ENCODE results near the gene PLA2G3. TPM values are rescaled to one million over a fixed set of nuclear protein-coding genes. Genes with fewer than 3 reads are reported as not detected.
A peak's percentile ranks its signal among the peaks of the same experiment; 100 is the strongest.

PLA2G3 gene
- total RNA-seq, 1 experiment from 2014 or later, result not detected

DNA sequence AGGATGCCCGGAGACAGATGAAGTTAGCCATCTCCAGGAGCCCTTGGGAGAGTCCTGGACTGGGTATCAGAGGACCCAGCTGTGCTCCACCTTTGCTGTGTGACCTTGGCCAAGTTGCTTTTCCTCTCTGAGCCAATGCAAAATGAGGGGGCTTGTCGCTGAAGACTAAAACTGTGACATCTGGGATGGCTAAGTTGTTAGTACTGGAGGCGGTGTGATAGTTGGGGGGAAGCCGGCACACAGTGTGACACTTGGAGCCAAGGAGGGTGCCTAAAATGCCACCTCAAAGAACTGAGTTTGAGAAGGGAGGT is 17.1 kb downstream of the PLA2G3 start:
- no peak for DNase-seq (ENCODE audit: low read depth, low spot score)
- peak overlapping the region; percentile 81 for H3K4me2 ChIP-seq (ENCODE audit: low read length)
- no peaks in the 10 kb centered on the region for H3K9me3 ChIP-seq (ENCODE audit: control insufficient read depth in 1 of 2, insufficient read depth in 1 of 2, low read depth in 1 of 2, low read length in 2 of 2)
- ChIA-PET POLR2A (interaction anchor here (0.9 to 1.5 kb wide), 2 partner anchors 16 to 43 kb away, joined by 3 to 6 read pairs; partner anchors contain the start of genes SELENOM and SMTN), RAD21 (ENCODE audit: low non-redundant PET in 1 of 2, low total read pairs in 2 of 2, uncharacterized antibody in 2 of 2, unreplicated experiment in 2 of 2) (no interaction called here), CTCF (interaction anchor here (2.5 kb wide), 1 partner anchor 16 kb away, joined by 12 read pairs; the partner anchor contains the start of gene SELENOM)
- no peaks in the 10 kb centered on the region for H4K20me1 ChIP-seq (ENCODE audit: insufficient read depth)
- H3K9me2 ChIP-seq (ENCODE audit: insufficient read depth), result no peaks in the 10 kb centered on the region
- no peak for TF ChIP-seq POLR2AphosphoS5 (IDR thresholded peaks at IDR 0.05; ENCODE audit: low read depth, low read length)
- TF ChIP-seq TCF7L2 (IDR thresholded peaks at IDR 0.05; ENCODE audit: borderline replicate concordance, extremely low read depth, insufficient read depth, insufficient read length), result no peak
- no peak for TF ChIP-seq EZH2phosphoT487 (IDR thresholded peaks at IDR 0.05; ENCODE audit: borderline replicate concordance)
- no peak for TF ChIP-seq CBX3 (IDR thresholded peaks at IDR 0.05; ENCODE audit: low read depth)
- no peak for TF ChIP-seq POLR2A (IDR thresholded peaks at IDR 0.05; ENCODE audit: borderline replicate concordance, extremely low read depth, insufficient read depth, insufficient read length)
- no peaks in the 10 kb centered on the region for H3K79me2 ChIP-seq (ENCODE audit: insufficient read depth, low read length)
- H3K27me3 ChIP-seq (ENCODE audit: insufficient read depth, low read length), result no peaks in the 10 kb centered on the region
- H3K27ac ChIP-seq (ENCODE audit: low read depth, low read length), result peak overlapping the region; percentile 47; the same call in 1 of the 2 replicates
- TSS peak; percentile 66 for BruUV-seq (replicated peaks)
- ATAC-seq, result no peak; the same call in 1 of the 2 replicates
- no peaks in the 10 kb centered on the region for H3K36me3 ChIP-seq (ENCODE audit: control insufficient read depth in 1 of 2, insufficient read depth in 2 of 2, low read length in 2 of 2)
- H3K4me3 ChIP-seq (replicated peaks in 1 of 2; ENCODE audit: low read depth in 1 of 2, low read length in 2 of 2), result peak overlapping the region; percentile 70 to 73
- intact Hi-C loops (cut with micrococcal nuclease), result no loop called here
- H3K9ac ChIP-seq (ENCODE audit: low read length), result peak overlapping the region; percentile 56
- H2AFZ ChIP-seq (ENCODE audit: low read depth, low read length, poor library complexity, severe bottlenecking), result no peak overlapping the region
- peaks cover 9 to 25% of the 10 kb centered on the region in 2 experiments for H3K4me1 ChIP-seq (ENCODE audit: control insufficient read depth in 1 of 2, insufficient read depth in 2 of 2, low read length in 2 of 2)

DNA sequence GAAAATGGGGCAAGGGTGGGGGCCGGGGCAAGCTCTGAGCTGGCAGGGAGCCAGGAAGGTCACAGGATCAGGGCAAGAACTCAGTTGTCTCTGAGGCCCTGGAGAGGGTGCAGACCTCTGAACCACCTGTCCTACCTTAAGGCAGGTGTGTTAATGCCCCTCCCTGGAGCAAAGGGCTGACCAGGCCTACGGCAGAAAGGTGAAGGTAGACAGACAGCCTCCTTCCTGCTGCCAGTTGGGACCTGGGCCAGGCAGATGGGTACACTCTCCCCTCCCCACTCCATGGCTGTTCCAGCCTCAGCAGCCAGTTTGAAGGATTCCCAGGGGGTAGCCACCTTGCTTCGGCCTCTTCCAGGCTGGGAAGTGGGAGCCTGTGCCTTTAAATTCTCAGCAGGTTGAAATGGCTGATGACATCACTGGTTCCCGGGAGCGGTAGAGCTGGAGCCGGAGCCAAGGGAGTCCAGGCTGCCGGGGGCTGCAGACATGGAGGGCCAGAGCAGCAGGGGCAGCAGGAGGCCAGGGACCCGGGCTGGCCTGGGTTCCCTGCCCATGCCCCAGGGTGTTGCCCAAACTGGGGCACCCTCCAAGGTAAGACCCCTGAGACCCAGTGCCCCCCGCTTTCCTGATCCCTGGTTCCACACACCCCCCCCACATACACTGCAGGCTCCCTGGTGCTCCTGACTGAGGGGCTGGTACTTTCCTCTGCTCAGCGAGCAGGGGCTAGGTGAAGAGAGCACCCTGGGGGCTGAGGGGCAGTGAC is 17.6 kb downstream of the PLA2G3 start, which contains the start of gene INPP5J:
TSS of gene INPP5J (plus strand) at position 435 of the 760 bp plus-strand sequence. CDS start at position 484, 49 bp downstream.
- Histone ChIP-seq H3K9me3 (ENCODE audit: control insufficient read depth in 1 of 2, insufficient read depth in 1 of 2, low read depth in 1 of 2, low read length in 2 of 2) (no peaks in the 10 kb centered on the region), H3K27ac (ENCODE audit: low read depth, low read length) (peak within 1 kb of the TSS; percentile 47; the same call in 1 of the 2 replicates), H3K27me3 (ENCODE audit: insufficient read depth, low read length) (no peaks in the 10 kb centered on the region), H4K20me1 (ENCODE audit: insufficient read depth) (no peaks in the 10 kb centered on the region), H3K4me2 (ENCODE audit: low read length) (peak within 1 kb of the TSS; percentile 81), H3K9ac (ENCODE audit: low read length) (peak within 1 kb of the TSS; percentile 56), H3K36me3 (ENCODE audit: control insufficient read depth in 1 of 2, insufficient read depth in 2 of 2, low read length in 2 of 2) (no peaks in the 10 kb centered on the region), H3K79me2 (ENCODE audit: insufficient read depth, low read length) (no peaks in the 10 kb centered on the region), H3K9me2 (ENCODE audit: insufficient read depth) (no peaks in the 10 kb centered on the region), H3K4me1 (ENCODE audit: control insufficient read depth in 1 of 2, insufficient read depth in 2 of 2, low read length in 2 of 2) (peaks cover 9 to 25% of the 10 kb centered on the region in 2 experiments), H3K4me3 (replicated peaks in 1 of 2; ENCODE audit: low read depth in 1 of 2, low read length in 2 of 2) (peak within 1 kb of the TSS; percentile 70 to 73), H2AFZ (ENCODE audit: low read depth, low read length, poor library complexity, severe bottlenecking) (peak within 1 kb of the TSS; percentile 55)
- ChIA-PET RAD21 (ENCODE audit: low non-redundant PET in 1 of 2, low total read pairs in 2 of 2, uncharacterized antibody in 2 of 2, unreplicated experiment in 2 of 2) (no interaction called here), CTCF (interaction anchor here (2.5 kb wide), 1 partner anchor 15 kb away, joined by 12 read pairs; the partner anchor contains the start of gene SELENOM), POLR2A (interaction anchor here (0.9 to 1.5 kb wide), 2 partner anchors 15 to 42 kb away, joined by 3 to 6 read pairs; partner anchors contain the start of genes SELENOM and SMTN)
- DNase-seq (ENCODE audit: low read depth, low spot score) (peak; percentile 44), ATAC-seq (peak; percentile 93)
- TF ChIP-seq, protein P1, sequence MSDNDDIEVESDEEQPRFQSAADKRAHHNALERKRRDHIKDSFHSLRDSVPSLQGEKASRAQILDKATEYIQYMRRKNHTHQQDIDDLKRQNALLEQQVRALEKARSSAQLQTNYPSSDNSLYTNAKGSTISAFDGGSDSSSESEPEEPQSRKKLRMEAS (IDR thresholded peaks at IDR 0.05), result 0 out of 2 replicates have a peak, but pooled peaks have one; percentile 21
- TF ChIP-seq, protein P2, sequence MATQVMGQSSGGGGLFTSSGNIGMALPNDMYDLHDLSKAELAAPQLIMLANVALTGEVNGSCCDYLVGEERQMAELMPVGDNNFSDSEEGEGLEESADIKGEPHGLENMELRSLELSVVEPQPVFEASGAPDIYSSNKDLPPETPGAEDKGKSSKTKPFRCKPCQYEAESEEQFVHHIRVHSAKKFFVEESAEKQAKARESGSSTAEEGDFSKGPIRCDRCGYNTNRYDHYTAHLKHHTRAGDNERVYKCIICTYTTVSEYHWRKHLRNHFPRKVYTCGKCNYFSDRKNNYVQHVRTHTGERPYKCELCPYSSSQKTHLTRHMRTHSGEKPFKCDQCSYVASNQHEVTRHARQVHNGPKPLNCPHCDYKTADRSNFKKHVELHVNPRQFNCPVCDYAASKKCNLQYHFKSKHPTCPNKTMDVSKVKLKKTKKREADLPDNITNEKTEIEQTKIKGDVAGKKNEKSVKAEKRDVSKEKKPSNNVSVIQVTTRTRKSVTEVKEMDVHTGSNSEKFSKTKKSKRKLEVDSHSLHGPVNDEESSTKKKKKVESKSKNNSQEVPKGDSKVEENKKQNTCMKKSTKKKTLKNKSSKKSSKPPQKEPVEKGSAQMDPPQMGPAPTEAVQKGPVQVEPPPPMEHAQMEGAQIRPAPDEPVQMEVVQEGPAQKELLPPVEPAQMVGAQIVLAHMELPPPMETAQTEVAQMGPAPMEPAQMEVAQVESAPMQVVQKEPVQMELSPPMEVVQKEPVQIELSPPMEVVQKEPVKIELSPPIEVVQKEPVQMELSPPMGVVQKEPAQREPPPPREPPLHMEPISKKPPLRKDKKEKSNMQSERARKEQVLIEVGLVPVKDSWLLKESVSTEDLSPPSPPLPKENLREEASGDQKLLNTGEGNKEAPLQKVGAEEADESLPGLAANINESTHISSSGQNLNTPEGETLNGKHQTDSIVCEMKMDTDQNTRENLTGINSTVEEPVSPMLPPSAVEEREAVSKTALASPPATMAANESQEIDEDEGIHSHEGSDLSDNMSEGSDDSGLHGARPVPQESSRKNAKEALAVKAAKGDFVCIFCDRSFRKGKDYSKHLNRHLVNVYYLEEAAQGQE (IDR thresholded peaks at IDR 0.05; ENCODE audit: low read depth), result no peak
- TF ChIP-seq POLR2AphosphoS5 (IDR thresholded peaks at IDR 0.05; ENCODE audit: low read depth, low read length), result peak; percentile 77
- TF ChIP-seq POLR2A (IDR thresholded peaks at IDR 0.05; ENCODE audit: borderline replicate concordance, extremely low read depth, insufficient read depth, insufficient read length), result peak; percentile 53
- no peak for TF ChIP-seq CEBPB (IDR thresholded peaks at IDR 0.05; ENCODE audit: low read depth)
- intact Hi-C loops (cut with micrococcal nuclease), result no loop called here
- BruUV-seq (replicated peaks), result no TSS peak

Data from HCT116 (cell line).